GM18520 (cell line): Measurements from ENCODE around the gene SNUPN.
"Not testable (repeated sequence)": the region's sequence is repeated elsewhere in the genome, so short reads cannot be mapped to it uniquely, and the experiment has no call there.

Source experiments
- ATAC-seq: cut with Tn5 transposase; IDR thresholded peaks from one replicate; pipeline ENCODE4 v1.9.1; 2021; ENCODE audit not compliant: unreplicated experiment

The SNUPN gene

GRCh38 chr15:75584121-75584520 lies 41.4 kb downstream of the SNUPN start:
- ATAC-seq = no peak

- ATAC-seq = no peak
Observed at GRCh38 chr15:75583701-75584100, 41.8 kb downstream of the SNUPN start.

GRCh38 chr15:75582943-75583342 lies 42.6 kb downstream of the SNUPN start:
- ATAC-seq = not testable (repeated sequence)

- ATAC-seq = no peak
Observed at GRCh38 chr15:75578948-75579920, 46.3 kb downstream of the SNUPN start, which contains the start of gene PTPN9. Gene PTPN9 (minus strand): TSS chr15:75579315. CDS start chr15:75578776, 539 bp downstream.

- ATAC-seq = no peak
Observed at GRCh38 chr15:75578173-75578947, 47.2 kb downstream of the SNUPN start.

- ATAC-seq = no peak
Observed at GRCh38 chr15:75577401-75578172, 47.9 kb downstream of the SNUPN start.

- no peak for ATAC-seq
Observed at GRCh38 chr15:75573648-75574384, 51.7 kb downstream of the SNUPN start.

- ATAC-seq = no peak
Observed at GRCh38 chr15:75570126-75570845, 55.2 kb downstream of the SNUPN start.

- ATAC-seq = no peak
Observed at GRCh38 chr15:75565062-75565970, 60.2 kb downstream of the SNUPN start.

- ATAC-seq = no peak
Observed at GRCh38 chr15:75561888-75562287, 63.6 kb downstream of the SNUPN start.

- ATAC-seq = not testable (repeated sequence)
Observed at GRCh38 chr15:75559360-75559759, 66.2 kb downstream of the SNUPN start.

GRCh38 chr15:75558955-75559354 lies 66.6 kb downstream of the SNUPN start:
- ATAC-seq = not testable (repeated sequence)

GRCh38 chr15:75554717-75555116 lies 70.8 kb downstream of the SNUPN start:
- no peak for ATAC-seq

GRCh38 chr15:75553659-75554058 lies 71.9 kb downstream of the SNUPN start:
- ATAC-seq = no peak

- no peak for ATAC-seq
Observed at GRCh38 chr15:75551091-75551490, 74.4 kb downstream of the SNUPN start.
